NCI-H82 treated with DMSO at 0.1 percent for 48 hours (cell line): ENCODE data around the gene TEX30.
"Not testable (repeated sequence)": the region's sequence is repeated elsewhere in the genome, so short reads cannot be mapped to it uniquely, and the experiment has no call there.

Experiments used
- DNase-seq: peaks from one replicate; lab custom pipeline; 2025; ENCODE audit not compliant: unreplicated experiment; lab: John Stamatoyannopoulos, UW

TEX30 gene

GRCh38 chr13:102773441-102774213, at the start of gene TEX30:
Gene TEX30 (minus strand): TSS chr13:102773786. CDS start chr13:102770026, 3,760 bp downstream.
- DNase-seq = no peak

- DNase-seq = no peak
Measured at GRCh38 chr13:102817907-102818306, 44.3 kb upstream of the TEX30 start.

GRCh38 chr13:102817241-102817640, 43.7 kb upstream of the TEX30 start:
- no peak for DNase-seq

- no peak for DNase-seq
Measured at GRCh38 chr13:102816708-102817107, 43.1 kb upstream of the TEX30 start.

GRCh38 chr13:102815788-102816187, 42.2 kb upstream of the TEX30 start:
- DNase-seq = no peak

GRCh38 chr13:102814793-102815192, 41.2 kb upstream of the TEX30 start:
- DNase-seq = no peak

GRCh38 chr13:102814025-102814607, 40.5 kb upstream of the TEX30 start:
- no peak for DNase-seq

GRCh38 chr13:102812611-102813287, 39.2 kb upstream of the TEX30 start:
- no peak for DNase-seq

- DNase-seq = no peak
Measured at GRCh38 chr13:102807699-102808098, 34.1 kb upstream of the TEX30 start.

- no peak for DNase-seq
Measured at GRCh38 chr13:102805680-102806079, 32.1 kb upstream of the TEX30 start.

- DNase-seq = peak; percentile 23
Measured at GRCh38 chr13:102800145-102801041, 26.8 kb upstream of the TEX30 start.

GRCh38 chr13:102799426-102800144, 26.0 kb upstream of the TEX30 start:
- peak; percentile 11 for DNase-seq

- peak; percentile 83 for DNase-seq
Measured at GRCh38 chr13:102798581-102799425, 25.2 kb upstream of the TEX30 start, which contains the start of the genes BIVM and POGLUT2. Gene BIVM (plus strand): TSS chr13:102799119. CDS start chr13:102807268, 8,149 bp downstream. Gene POGLUT2 (minus strand): TSS chr13:102798976. CDS start chr13:102798670, 306 bp downstream.

GRCh38 chr13:102793611-102794355, 20.2 kb upstream of the TEX30 start:
- no peak for DNase-seq

- no peak for DNase-seq
Measured at GRCh38 chr13:102792396-102792795, 18.8 kb upstream of the TEX30 start.

- DNase-seq = no peak
Measured at GRCh38 chr13:102788683-102789082, 15.1 kb upstream of the TEX30 start.

- DNase-seq = no peak
Measured at GRCh38 chr13:102784483-102784882, 10.9 kb upstream of the TEX30 start.

- DNase-seq = no peak
Measured at GRCh38 chr13:102781591-102781990, 8.0 kb upstream of the TEX30 start.

- not testable (repeated sequence) for DNase-seq
Measured at GRCh38 chr13:102780656-102781055, 7.1 kb upstream of the TEX30 start.
